KOPT-K1 (cell line): ENCODE measurements around the gene RAB26.
"Not testable (repeated sequence)": the region's sequence is repeated elsewhere in the genome, so short reads cannot be mapped to it uniquely, and the experiment has no call there.

Experiments used
- H3K27ac ChIP-seq: fragments of 200-600 bp; sonication (generic); 2 replicates; pipeline ENCODE4 v1.5.1; 2016; ENCODE audit warnings: antibody characterized with exemption, mild to moderate bottlenecking, low read depth, low read length; ENCODE audit not compliant: poor library complexity, severe bottlenecking
- H3K36me3 ChIP-seq: fragments of 200-600 bp; sonication (generic); 2 replicates; pipeline ENCODE4 v1.5.1; 2017; ENCODE audit warnings: antibody characterized with exemption, mild to moderate bottlenecking, low read length, moderate library complexity; ENCODE audit not compliant: insufficient read depth
- H3K9me3 ChIP-seq: fragments of 200-600 bp; sonication (generic); 2 replicates; pipeline ENCODE4 v1.5.1; 2017; ENCODE audit warnings: antibody characterized with exemption, low read length, mild to moderate bottlenecking; ENCODE audit not compliant: insufficient read depth, poor library complexity, severe bottlenecking

RAB26 gene, protein sequence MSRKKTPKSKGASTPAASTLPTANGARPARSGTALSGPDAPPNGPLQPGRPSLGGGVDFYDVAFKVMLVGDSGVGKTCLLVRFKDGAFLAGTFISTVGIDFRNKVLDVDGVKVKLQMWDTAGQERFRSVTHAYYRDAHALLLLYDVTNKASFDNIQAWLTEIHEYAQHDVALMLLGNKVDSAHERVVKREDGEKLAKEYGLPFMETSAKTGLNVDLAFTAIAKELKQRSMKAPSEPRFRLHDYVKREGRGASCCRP

DNA sequence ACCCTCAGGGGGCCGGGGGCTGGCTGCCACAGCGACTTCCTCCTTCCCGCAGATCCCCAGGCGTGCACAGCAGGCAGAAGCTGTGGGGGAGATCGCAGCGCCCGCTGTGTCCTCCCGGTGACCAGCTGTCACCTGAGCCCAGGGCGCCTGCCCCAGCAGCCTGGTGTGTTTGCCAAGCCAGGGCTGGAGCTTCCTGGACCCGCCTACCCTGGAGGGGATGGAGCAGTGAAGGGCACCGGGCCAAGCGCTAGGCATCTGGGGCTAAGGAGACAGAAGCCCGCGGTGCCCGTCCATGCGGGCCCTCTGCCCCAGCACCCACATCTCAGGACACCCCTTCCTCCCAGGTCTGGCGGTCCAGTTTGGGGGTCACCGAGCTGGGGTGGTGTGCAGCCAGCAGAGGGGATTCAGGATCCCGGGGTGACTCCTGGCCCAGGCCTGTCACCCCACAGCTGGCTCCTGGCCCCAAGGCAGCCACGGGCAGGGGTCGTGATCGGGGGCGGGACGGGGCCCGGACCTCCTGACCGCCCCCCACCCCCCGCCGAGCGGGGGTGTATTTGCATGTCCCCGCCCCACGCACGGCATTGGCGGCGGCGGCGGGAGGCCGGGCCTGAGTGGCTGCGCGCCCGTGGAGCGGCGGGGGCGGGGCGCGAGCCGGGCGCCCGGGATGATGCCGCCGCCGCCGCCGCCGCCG lies at the start of gene RAB26:
Gene RAB26 (plus strand): TSS at position 645 of the 691 bp plus-strand sequence. CDS start 159 bp downstream, outside the sequence.
- Histone ChIP-seq H3K9me3 (no peaks in the 10 kb centered on the region), H3K27ac (no peak within 1 kb of the TSS), H3K36me3 (peaks cover 22% of the 10 kb centered on the region)

DNA sequence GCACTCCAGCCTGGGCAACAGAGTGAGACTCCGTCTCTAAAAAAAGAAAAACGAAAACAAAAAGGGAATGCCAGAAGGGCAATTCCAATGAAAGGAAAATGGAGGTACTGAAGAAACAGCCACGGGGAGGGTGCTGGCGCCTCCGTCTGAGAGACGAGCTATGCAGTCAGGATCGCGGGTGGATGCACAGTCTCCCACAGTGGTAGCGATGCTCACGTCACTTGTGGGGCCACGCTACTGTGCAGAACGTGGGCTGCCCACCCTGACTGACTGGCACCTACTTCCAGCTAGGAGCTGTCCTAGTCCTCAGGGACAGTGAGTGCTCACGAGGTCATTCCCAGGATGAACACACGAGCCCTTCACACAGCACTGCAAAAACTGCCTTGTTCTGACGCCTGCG lies 46.8 kb upstream of the RAB26 start:
- not testable (repeated sequence) for H3K27ac ChIP-seq, H3K9me3 ChIP-seq
- peaks cover 33% of the 10 kb centered on the region; the same call in 1 of the 2 replicates for H3K36me3 ChIP-seq

- no peaks in the 10 kb centered on the region for H3K9me3 ChIP-seq
- H3K27ac ChIP-seq: no peak overlapping the region
- peaks cover 25% of the 10 kb centered on the region; the same call in 1 of the 2 replicates for H3K36me3 ChIP-seq
These were observed 46.0 kb upstream of the RAB26 start for GRCh38 chr16:2102471-2102870.

DNA sequence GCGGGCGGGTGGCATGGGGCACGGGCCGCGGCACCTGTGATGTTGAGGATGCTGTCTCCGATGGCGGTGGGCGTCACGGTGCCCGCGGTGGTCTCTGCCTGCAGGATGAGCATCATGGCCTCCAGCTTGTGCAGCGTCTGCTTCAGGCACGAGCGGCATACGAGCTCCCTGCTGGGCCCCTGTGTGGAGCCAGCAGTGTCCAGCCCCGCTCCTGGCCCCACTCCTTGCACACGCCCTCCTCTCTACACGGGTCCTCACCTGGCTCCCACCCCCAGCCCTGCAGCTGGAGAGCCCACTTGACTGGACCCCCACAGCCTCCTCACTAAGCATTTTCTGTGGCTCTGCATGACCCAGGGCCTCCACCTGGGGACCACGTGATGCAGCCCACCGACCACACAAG lies 44.0 kb upstream of the RAB26 start:
- H3K27ac ChIP-seq, H3K9me3 ChIP-seq: not testable (repeated sequence)
- peaks cover 19% of the 10 kb centered on the region; the same call in 1 of the 2 replicates for H3K36me3 ChIP-seq

GRCh38 chr16:2105291-2105690 lies 43.1 kb upstream of the RAB26 start:
- not testable (repeated sequence) for H3K9me3 ChIP-seq, H3K27ac ChIP-seq
- H3K36me3 ChIP-seq: peaks cover 11% of the 10 kb centered on the region; the same call in 1 of the 2 replicates

DNA sequence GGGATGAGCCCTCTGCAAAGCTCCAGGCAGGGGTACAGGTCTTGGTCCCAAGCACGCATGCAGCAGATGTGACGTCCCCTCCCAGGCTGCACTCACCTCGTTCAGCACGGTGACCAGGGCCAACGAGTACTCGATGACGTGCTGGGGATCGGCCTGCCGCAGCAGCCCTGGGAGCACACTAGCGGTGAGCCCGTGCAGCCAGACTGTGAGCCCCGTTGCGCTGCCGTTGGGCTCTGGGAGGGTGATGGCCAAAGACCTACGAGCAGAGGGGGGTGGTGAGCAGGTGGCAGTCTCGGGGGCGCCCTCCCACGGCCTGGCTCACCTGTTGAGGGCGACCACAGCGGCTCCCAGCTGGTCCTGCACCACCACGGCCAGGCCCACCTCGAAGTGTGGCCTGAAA lies 42.7 kb upstream of the RAB26 start:
- H3K36me3 ChIP-seq: peaks cover 11% of the 10 kb centered on the region; the same call in 1 of the 2 replicates
- not testable (repeated sequence) for H3K27ac ChIP-seq, H3K9me3 ChIP-seq

DNA sequence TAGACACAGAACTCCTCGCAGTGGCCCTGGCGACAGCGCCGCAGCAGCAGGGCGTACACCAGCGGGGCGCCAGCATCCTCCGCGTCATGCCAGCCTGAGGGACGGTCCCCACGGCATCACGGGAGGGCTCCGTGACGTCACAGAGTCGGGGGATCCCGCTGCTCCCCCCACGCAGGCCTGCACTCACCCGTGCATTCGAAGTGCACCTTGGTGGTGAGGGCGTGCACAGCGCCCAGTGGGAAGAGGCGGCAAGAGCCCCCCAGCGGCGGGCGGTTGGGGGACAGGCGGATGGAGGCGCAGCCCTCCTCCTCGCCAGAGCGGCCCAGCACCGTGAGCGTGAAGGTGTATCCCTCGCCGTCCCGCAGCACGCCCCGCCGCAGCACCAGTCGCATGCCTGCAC lies 42.2 kb upstream of the RAB26 start:
- H3K36me3 ChIP-seq: peaks cover 11% of the 10 kb centered on the region; the same call in 1 of the 2 replicates
- not testable (repeated sequence) for H3K9me3 ChIP-seq, H3K27ac ChIP-seq

- peaks cover 11% of the 10 kb centered on the region; the same call in 1 of the 2 replicates for H3K36me3 ChIP-seq
- H3K9me3 ChIP-seq, H3K27ac ChIP-seq: not testable (repeated sequence)
These were observed 41.2 kb upstream of the RAB26 start for GRCh38 chr16:2107121-2107790.

DNA sequence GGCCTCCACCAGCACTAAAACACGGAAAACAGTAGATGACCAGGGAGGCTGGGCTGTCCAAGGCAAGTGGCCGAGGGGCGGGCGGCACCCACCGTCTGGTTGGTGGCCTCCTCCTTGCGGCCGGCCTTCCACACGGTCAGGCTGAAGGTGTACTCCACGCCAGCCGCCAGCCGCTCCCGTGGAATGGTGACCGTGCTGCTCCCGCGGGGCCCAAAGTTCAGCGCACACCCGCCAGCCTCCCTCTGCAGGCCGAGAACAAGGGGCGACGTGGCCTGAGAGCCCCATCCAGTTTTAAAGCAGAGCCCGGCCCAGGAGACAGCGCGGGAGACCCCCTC lies 40.7 kb upstream of the RAB26 start:
- H3K27ac ChIP-seq, H3K9me3 ChIP-seq, H3K36me3 ChIP-seq: not testable (repeated sequence)

- not testable (repeated sequence) for H3K27ac ChIP-seq, H3K36me3 ChIP-seq, H3K9me3 ChIP-seq
These were observed 39.8 kb upstream of the RAB26 start for GRCh38 chr16:2108446-2109270.

DNA sequence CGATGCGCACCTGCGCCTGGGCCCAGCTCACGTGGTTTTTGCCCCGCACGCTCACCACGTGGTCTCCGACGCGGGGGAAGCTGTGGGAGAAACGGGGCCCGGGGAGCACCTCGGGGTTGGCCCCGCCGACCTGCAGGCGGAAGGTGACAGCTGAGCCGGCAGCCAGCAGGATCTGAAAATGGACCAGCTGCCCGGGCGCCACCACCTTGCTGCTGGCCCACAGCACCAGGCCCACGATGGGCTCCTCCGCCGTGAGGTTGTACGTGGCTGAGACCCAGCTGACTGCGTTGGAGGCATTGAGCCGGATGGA lies 39.2 kb upstream of the RAB26 start:
- not testable (repeated sequence) for H3K36me3 ChIP-seq, H3K9me3 ChIP-seq, H3K27ac ChIP-seq

GRCh38 chr16:2109872-2110271 lies 38.6 kb upstream of the RAB26 start:
- not testable (repeated sequence) for H3K9me3 ChIP-seq, H3K27ac ChIP-seq, H3K36me3 ChIP-seq

DNA sequence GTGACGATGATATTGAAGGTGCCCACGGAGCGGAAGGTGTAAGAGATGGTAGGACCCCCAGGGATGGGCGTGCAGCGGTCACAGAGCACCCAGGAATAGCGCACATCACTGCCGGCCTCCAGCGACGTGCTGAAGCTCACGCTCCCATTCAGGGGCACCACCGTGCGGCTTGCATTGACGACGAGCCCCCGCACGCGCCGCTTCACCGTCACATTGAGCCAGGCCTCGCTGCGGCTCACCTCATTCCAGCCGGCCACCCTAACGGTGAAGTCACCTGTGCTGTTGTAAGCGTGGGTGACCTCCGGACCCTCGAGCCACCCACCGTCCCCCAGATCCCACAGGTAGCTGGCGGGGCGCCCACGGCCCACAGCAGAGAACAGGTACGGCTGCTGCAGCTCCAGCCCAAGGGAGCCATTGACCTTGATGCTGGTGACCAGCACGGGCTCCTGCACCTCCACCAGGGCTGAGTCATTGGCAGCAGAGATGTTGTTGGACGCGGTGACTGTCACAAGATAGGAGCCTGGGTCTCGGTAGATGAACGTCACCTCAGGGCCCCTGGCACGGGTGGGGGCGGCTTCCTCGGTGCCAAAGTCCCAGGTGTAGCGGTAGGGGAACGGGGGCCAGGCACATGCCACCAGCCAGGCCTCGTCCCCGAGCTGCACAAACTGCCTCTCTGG lies 38.0 kb upstream of the RAB26 start:
- not testable (repeated sequence) for H3K27ac ChIP-seq, H3K36me3 ChIP-seq, H3K9me3 ChIP-seq

- not testable (repeated sequence) for H3K36me3 ChIP-seq
These were observed 37.4 kb upstream of the RAB26 start for GRCh38 chr16:2111009-2111353.

More at GRCh38 chr16:2111009-2111353, 37.4 kb upstream of the RAB26 start:
- H3K9me3 ChIP-seq, H3K27ac ChIP-seq: not testable (repeated sequence)
